ENCODE data around the gene NUP153.

DNA sequence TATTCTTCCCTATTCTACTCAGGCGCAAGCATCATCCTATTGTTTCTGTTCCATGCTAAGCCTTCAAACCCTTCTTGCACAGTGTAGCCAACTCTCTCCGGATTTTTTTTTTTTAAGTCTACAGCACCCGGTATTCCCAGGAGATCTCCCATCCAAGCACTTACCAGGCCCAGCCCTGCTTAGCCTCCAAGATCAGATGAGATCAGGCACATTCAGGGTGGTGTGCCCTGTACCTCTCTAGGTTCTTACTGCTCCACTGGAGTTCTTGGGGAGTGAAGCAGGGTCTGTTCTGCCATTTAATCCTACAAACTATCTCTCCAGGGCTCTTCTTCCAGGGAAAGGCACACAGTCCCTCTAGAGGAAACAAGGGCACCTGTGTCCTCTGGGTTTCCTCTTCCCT lies 14.9 kb upstream of the NUP153 start:
- no peak for TF ChIP-seq POLR2A (IDR thresholded peaks at IDR 0.05)
- TF ChIP-seq, protein P1, sequence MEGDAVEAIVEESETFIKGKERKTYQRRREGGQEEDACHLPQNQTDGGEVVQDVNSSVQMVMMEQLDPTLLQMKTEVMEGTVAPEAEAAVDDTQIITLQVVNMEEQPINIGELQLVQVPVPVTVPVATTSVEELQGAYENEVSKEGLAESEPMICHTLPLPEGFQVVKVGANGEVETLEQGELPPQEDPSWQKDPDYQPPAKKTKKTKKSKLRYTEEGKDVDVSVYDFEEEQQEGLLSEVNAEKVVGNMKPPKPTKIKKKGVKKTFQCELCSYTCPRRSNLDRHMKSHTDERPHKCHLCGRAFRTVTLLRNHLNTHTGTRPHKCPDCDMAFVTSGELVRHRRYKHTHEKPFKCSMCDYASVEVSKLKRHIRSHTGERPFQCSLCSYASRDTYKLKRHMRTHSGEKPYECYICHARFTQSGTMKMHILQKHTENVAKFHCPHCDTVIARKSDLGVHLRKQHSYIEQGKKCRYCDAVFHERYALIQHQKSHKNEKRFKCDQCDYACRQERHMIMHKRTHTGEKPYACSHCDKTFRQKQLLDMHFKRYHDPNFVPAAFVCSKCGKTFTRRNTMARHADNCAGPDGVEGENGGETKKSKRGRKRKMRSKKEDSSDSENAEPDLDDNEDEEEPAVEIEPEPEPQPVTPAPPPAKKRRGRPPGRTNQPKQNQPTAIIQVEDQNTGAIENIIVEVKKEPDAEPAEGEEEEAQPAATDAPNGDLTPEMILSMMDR (IDR thresholded peaks at IDR 0.05): no peak

Data from tibial nerve (tissue), 3 donors.